B cell (primary cell): ENCODE results near the gene CCDC30. TPM values are rescaled to one million over a fixed set of nuclear protein-coding genes. Genes with fewer than 3 reads are reported as not detected.

Source experiments
- ATAC-seq: fragments of 200-7000 bp; cut with Tn5 transposase; one replicate; pipeline ENCODE4 v1.10.0; 2021; ENCODE audit warnings: low read depth, mild to moderate bottlenecking, moderate number of reproducible peaks, moderate library complexity
- CTCF ChIA-PET: fragments of 350-600 bp; sonication (Branson Sonifier 250); formaldehyde crosslinking; loops from one replicate; lab custom pipeline; 2021; ENCODE audit warnings: antibody characterized with exemption, inconsistent platforms; lab: Charles Lee
- POLR2A ChIA-PET: fragments of 350-600 bp; sonication (Branson Sonifier 250); formaldehyde crosslinking; loops from one replicate; lab custom pipeline; 2021; ENCODE audit warnings: antibody characterized with exemption; lab: Charles Lee
- DNase-seq: peaks from one replicate; pipeline ENCODE4 v3.0.0; 2013
- H2AFZ ChIP-seq: 2 replicates; pipeline ENCODE4 v1.6.1; 2012; ENCODE audit warnings: mild to moderate bottlenecking, low read depth, low read length; ENCODE audit not compliant: insufficient read depth, poor library complexity, severe bottlenecking
- H3K27ac ChIP-seq, 2 donors: 1 replicate in 1 of 2; 2 replicates in 1 of 2; pipeline ENCODE4 v1.5.1; 2012 to 2013; ENCODE audit warnings: low read length in 2 of 2, mild to moderate bottlenecking in 2 of 2, moderate library complexity in 1 of 2
- H3K27me3 ChIP-seq, 4 experiments: fragments of 200-600 bp in 1 of 4; sonication (generic) in 1 of 4; replicated peaks in 1 of 4; 1 replicate in 2 of 4; 2 replicates in 2 of 4; pipeline versions ENCODE4 v1.6.1 to v1.7.0; 2013 to 2016; ENCODE audit warnings: low read length in 3 of 4, mild to moderate bottlenecking in 2 of 4, mixed read lengths in 1 of 4, moderate library complexity in 1 of 4; ENCODE audit not compliant: insufficient read depth in 4 of 4, control insufficient read depth in 3 of 4; ENCODE audit errors: control extremely low read depth in 1 of 4
- H3K36me3 ChIP-seq, 2 experiments: replicated peaks in 1 of 2; 1 replicate in 1 of 2; 2 replicates in 1 of 2; pipeline versions ENCODE4 v1.6.1 to v1.7.1; 2013; ENCODE audit warnings: low read length in 1 of 2; ENCODE audit not compliant: insufficient read depth in 2 of 2, control insufficient read depth in 1 of 2; ENCODE audit errors: control extremely low read depth in 1 of 2, extremely low read depth in 1 of 2
- H3K4me1 ChIP-seq, 2 donors: fragments of 200-600 bp in 1 of 2; sonication (generic) in 1 of 2; 1 replicate in 1 of 2; 2 replicates in 1 of 2; pipeline versions ENCODE4 v1.5.1 to v1.6.1; 2013 to 2017; ENCODE audit warnings: low read length in 2 of 2; ENCODE audit not compliant: control insufficient read depth in 2 of 2, insufficient read depth in 2 of 2
- H3K4me2 ChIP-seq: replicated peaks from 2 replicates; pipeline ENCODE3; 2012; ENCODE audit warnings: mild to moderate bottlenecking, low read depth, low read length; ENCODE audit not compliant: poor library complexity, severe bottlenecking
- H3K4me3 ChIP-seq, 5 experiments: fragments of 200-600 bp in 1 of 5; sonication (generic) in 1 of 5; 1 replicate in 3 of 5; 2 replicates in 2 of 5; pipeline versions ENCODE4 v1.5.1 to v1.7.0; 2011 to 2016; ENCODE audit warnings: low read length in 4 of 5, mild to moderate bottlenecking in 4 of 5, low read depth in 2 of 5, control low read depth in 1 of 5, moderate library complexity in 1 of 5; ENCODE audit not compliant: insufficient read depth in 1 of 5; ENCODE audit errors: control extremely low read depth in 1 of 5, extremely low read depth in 1 of 5
- H3K79me2 ChIP-seq: fragments of 200-600 bp; sonication (generic); one replicate; pipeline ENCODE4 v1.6.0; 2016; ENCODE audit warnings: low read length; ENCODE audit not compliant: control insufficient read depth, insufficient read depth
- H3K9ac ChIP-seq: fragments of 200-600 bp; sonication (generic); 2 replicates; pipeline ENCODE4 v1.6.1; 2017; ENCODE audit warnings: mild to moderate bottlenecking, low read length, moderate library complexity
- H3K9me3 ChIP-seq, 3 donors: one replicate each; pipeline versions ENCODE4 v1.6.1 to v1.7.1; 2013; ENCODE audit warnings: low read length in 2 of 3; ENCODE audit not compliant: control insufficient read depth in 2 of 3, insufficient read depth in 1 of 3; ENCODE audit errors: control extremely low read depth in 1 of 3
- H4K20me1 ChIP-seq: 2 replicates; pipeline ENCODE4 v1.6.0; 2012; ENCODE audit warnings: mild to moderate bottlenecking, low read length; ENCODE audit not compliant: insufficient read depth, control insufficient read depth, poor library complexity, severe bottlenecking
- H3K27ac Mint-ChIP-seq: one replicate; pipeline ENCODE4 v1.8.0; 2021; ENCODE audit warnings: mixed read lengths
- H3K27me3 Mint-ChIP-seq: one replicate; pipeline ENCODE4 v1.8.0; 2021; ENCODE audit warnings: mixed read lengths
- H3K4me1 Mint-ChIP-seq: one replicate; pipeline ENCODE4 v1.8.0; 2021; ENCODE audit warnings: mixed read lengths
- H3K4me3 Mint-ChIP-seq: one replicate; pipeline ENCODE4 v1.8.0; 2021; ENCODE audit warnings: mixed read lengths
- H3K9me3 Mint-ChIP-seq: one replicate; pipeline ENCODE4 v1.8.0; 2022; ENCODE audit warnings: mixed read lengths; ENCODE audit not compliant: insufficient read depth
- CTCF ChIP-seq: fragments of 200-600 bp; IDR thresholded peaks from one replicate; pipeline ENCODE4 v1.8.0; 2022; ENCODE audit warnings: antibody characterized with exemption, mild to moderate bottlenecking
- EZH2 ChIP-seq: IDR thresholded peaks from 2 replicates; pipeline ENCODE4 v1.6.1; 2012; ENCODE audit warnings: borderline replicate concordance, low read depth, mild to moderate bottlenecking, moderate library complexity, low read length; ENCODE audit not compliant: insufficient read depth, poor library complexity, severe bottlenecking
- WGBS: methylation state at CpG from one replicate; pipeline ENCODE4 v1.1.5; 2013; ENCODE audit warnings: missing lambda C conversion rate; ENCODE audit not compliant: insufficient coverage; 5-methylcytosine and 5-hydroxymethylcytosine counted together
- intact Hi-C: fragments of 100-400 bp; cut with micrococcal nuclease; formaldehyde crosslinking; loops from one replicate; pipeline ENCODE4 v1.10.0; 2022
- polyA plus RNA-seq: library from polyadenylated mRNA; depleted of rRNA; stranded (reverse); fragments of >200 nt; gene quantifications from 2 replicates; pipeline ENCODE4 v1.2.3, GENCODE V29; 2012
- total RNA-seq, 2 donors: library from RNA; stranded (reverse); fragments of 120-200 nt in 1 of 2; gene quantifications; 1 replicate in 1 of 2; 2 replicates in 1 of 2; pipeline versions ENCODE4 v1.2.3 to v1.2.4, GENCODE V29; 2013 to 2022

Gene CCDC30
- total and polyA plus RNA-seq, 2 donors (not counting 1 experiment from before 2014, with no cell fraction given) = 1.4 to 7.4 TPM

- intact Hi-C loops = loop anchor here (1.0 kb wide), 3 partner anchors 9 to 218 kb away; partner anchors contain the start of genes FOXJ3 and YBX1
- Mint-ChIP-seq H3K4me3 (peak overlapping the region; percentile 73), H3K4me1 (peaks cover 38% of the 10 kb centered on the region), H3K27me3 (no peaks in the 10 kb centered on the region), H3K27ac (peak overlapping the region; percentile 93), H3K9me3 (no peaks in the 10 kb centered on the region)
- Histone ChIP-seq H3K4me2 (peak overlapping the region; percentile 86), H4K20me1 (no peaks in the 10 kb centered on the region), H3K79me2 (no peaks in the 10 kb centered on the region), H3K4me1 (peaks cover 13 to 15% of the 10 kb centered on the region in 2 donors), H3K36me3 (peaks cover 0 to 21% of the 10 kb centered on the region in 2 experiments), H3K9ac (peak overlapping the region; percentile 70), H3K4me3 (peak overlapping the region in 3 of 5 experiments; percentile 65 to 69 (median 66)), H3K27ac (peak overlapping the region; percentile 70 to 84), H3K9me3 (no peaks in the 10 kb centered on the region), H2AFZ (peak overlapping the region; percentile 66), H3K27me3 (no peaks in the 10 kb centered on the region)
- TF ChIP-seq CTCF (no peak), EZH2 (no peak)
- no peak for DNase-seq
- WGBS = 73% methylated on average over 1 of the region's 3 CpGs
- no peak for ATAC-seq
- CTCF ChIA-PET = interaction anchor here (1.3 to 1.6 kb wide), 2 partner anchors 429 to 610 kb away, joined by 3 to 4 read pairs; no protein-coding TSS in a partner anchor
- POLR2A ChIA-PET = no interaction called here
Observed at GRCh38 chr1:42463921-42464320, 835 bp downstream of the CCDC30 start.

- Histone ChIP-seq H3K9me3 (no peaks in the 10 kb centered on the region), H3K79me2 (no peaks in the 10 kb centered on the region), H3K4me2 (no peak overlapping the region), H4K20me1 (no peaks in the 10 kb centered on the region), H3K9ac (no peak overlapping the region), H3K36me3 (peaks cover 0 to 4% of the 10 kb centered on the region in 2 experiments), H3K27me3 (no peaks in the 10 kb centered on the region), H2AFZ (no peak overlapping the region), H3K4me1 (peaks cover 13 to 15% of the 10 kb centered on the region in 2 donors), H3K4me3 (no peak overlapping the region), H3K27ac (no peak overlapping the region)
- Mint-ChIP-seq H3K27ac (no peak overlapping the region), H3K27me3 (no peaks in the 10 kb centered on the region), H3K4me3 (no peak overlapping the region), H3K9me3 (no peaks in the 10 kb centered on the region), H3K4me1 (peaks cover 23% of the 10 kb centered on the region)
- whole genome bisulfite sequencing = 100% methylated on average over 1 of the region's 2 CpGs
- ChIA-PET CTCF (no interaction called here), POLR2A (no interaction called here)
- no peak for ATAC-seq
- no peak for DNase-seq
- TF ChIP-seq EZH2 (no peak), CTCF (no peak)
- intact Hi-C loops = no loop called here
Observed at GRCh38 chr1:42466030-42466429, 2.9 kb downstream of the CCDC30 start.
